Nephron progenitor cell (in vitro differentiated cells): Measurements from ENCODE around the gene TJP1.

ENCODE experiments used
- DNase-seq: peaks from one replicate; pipeline ENCODE4 v3.0.0; 2021
- H3K27ac Mint-ChIP-seq: 2 replicates; pipeline ENCODE4 v1.8.0; 2021; ENCODE audit warnings: mild to moderate bottlenecking, moderate library complexity, mixed read lengths
- H3K27me3 Mint-ChIP-seq: 2 replicates; pipeline ENCODE4 v1.8.0; 2021; ENCODE audit warnings: mild to moderate bottlenecking, low read depth, mixed read lengths; ENCODE audit not compliant: poor library complexity
- H3K36me3 Mint-ChIP-seq: 2 replicates; pipeline ENCODE4 v1.8.0; 2021; ENCODE audit warnings: low read depth, mixed read lengths
- H3K4me1 Mint-ChIP-seq: 2 replicates; pipeline ENCODE4 v1.8.0; 2021; ENCODE audit warnings: mixed read lengths
- H3K4me3 Mint-ChIP-seq: 2 replicates; pipeline ENCODE4 v1.8.0; 2021; ENCODE audit warnings: mild to moderate bottlenecking, moderate library complexity, mixed read lengths
- H3K9me3 Mint-ChIP-seq: 2 replicates; pipeline ENCODE4 v1.8.0; 2021; ENCODE audit warnings: mild to moderate bottlenecking, moderate library complexity, mixed read lengths
- TF ChIP-seq, protein P1 (sequence below): fragments of 200-600 bp; sonication (generic); IDR thresholded peaks from 2 replicates; pipeline ENCODE4 v1.5.0; 2021; ENCODE audit warnings: antibody characterized with exemption

The TJP1 gene

DNA sequence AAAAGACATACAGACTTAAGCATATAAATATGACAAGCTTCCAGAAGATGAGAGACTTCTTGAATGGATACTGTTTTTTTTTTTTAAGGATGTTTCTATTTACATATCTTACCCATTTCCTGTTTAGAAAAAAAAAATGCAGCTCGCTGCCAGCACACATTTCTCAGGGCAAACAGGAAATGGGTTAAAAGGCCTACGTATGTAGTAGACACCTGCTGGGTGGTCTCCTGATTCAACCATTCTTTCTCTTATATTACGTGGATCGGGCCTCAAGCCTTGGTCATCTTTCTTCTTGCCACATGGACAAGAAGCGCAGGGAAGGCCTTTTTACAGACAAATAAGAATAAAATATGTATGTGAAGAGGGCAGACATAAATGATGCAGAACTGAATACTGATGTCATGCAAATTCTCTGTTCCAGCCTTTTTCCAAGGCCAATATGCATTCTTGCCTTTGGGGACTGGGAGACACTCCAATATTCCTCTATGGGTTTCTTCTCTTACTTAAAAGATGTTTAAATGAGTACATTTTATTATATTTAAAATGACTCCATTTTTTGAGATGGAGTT, 35.0 kb upstream of the TJP1 start:
- Mint-ChIP-seq H3K27ac (no peak overlapping the region), H3K27me3 (peaks cover 3% of the 10 kb centered on the region), H3K9me3 (no peaks in the 10 kb centered on the region), H3K4me3 (no peak overlapping the region), H3K4me1 (peaks cover 6% of the 10 kb centered on the region), H3K36me3 (no peaks in the 10 kb centered on the region)
- DNase-seq: no peak
- TF ChIP-seq, protein P1, sequence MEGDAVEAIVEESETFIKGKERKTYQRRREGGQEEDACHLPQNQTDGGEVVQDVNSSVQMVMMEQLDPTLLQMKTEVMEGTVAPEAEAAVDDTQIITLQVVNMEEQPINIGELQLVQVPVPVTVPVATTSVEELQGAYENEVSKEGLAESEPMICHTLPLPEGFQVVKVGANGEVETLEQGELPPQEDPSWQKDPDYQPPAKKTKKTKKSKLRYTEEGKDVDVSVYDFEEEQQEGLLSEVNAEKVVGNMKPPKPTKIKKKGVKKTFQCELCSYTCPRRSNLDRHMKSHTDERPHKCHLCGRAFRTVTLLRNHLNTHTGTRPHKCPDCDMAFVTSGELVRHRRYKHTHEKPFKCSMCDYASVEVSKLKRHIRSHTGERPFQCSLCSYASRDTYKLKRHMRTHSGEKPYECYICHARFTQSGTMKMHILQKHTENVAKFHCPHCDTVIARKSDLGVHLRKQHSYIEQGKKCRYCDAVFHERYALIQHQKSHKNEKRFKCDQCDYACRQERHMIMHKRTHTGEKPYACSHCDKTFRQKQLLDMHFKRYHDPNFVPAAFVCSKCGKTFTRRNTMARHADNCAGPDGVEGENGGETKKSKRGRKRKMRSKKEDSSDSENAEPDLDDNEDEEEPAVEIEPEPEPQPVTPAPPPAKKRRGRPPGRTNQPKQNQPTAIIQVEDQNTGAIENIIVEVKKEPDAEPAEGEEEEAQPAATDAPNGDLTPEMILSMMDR: no peak

DNA sequence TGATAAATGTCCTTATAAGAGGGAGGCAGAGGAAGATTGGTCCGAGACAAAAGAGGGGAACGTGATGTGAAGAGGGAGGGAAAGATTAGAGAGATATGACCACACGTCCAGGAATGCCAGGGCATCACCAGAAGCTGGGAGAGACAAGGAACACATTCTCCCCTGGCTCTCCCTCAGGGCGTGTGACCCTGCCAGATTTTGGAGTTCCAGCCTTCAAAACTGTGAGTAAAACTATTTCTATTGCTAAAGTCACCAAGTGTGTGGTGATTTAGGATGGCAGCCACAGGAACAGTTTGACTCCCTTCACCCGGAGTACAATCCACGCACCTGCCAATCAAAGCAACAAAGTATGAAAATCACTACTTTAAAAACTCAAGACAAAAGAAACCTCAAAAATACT, 32.1 kb upstream of the TJP1 start:
- Mint-ChIP-seq H3K4me3 (no peak overlapping the region), H3K9me3 (peaks cover 8% of the 10 kb centered on the region), H3K36me3 (no peaks in the 10 kb centered on the region), H3K27me3 (peaks cover 3% of the 10 kb centered on the region), H3K4me1 (no peaks in the 10 kb centered on the region), H3K27ac (no peak overlapping the region)
- no peak for DNase-seq
- TF ChIP-seq, protein P1: no peak

DNA sequence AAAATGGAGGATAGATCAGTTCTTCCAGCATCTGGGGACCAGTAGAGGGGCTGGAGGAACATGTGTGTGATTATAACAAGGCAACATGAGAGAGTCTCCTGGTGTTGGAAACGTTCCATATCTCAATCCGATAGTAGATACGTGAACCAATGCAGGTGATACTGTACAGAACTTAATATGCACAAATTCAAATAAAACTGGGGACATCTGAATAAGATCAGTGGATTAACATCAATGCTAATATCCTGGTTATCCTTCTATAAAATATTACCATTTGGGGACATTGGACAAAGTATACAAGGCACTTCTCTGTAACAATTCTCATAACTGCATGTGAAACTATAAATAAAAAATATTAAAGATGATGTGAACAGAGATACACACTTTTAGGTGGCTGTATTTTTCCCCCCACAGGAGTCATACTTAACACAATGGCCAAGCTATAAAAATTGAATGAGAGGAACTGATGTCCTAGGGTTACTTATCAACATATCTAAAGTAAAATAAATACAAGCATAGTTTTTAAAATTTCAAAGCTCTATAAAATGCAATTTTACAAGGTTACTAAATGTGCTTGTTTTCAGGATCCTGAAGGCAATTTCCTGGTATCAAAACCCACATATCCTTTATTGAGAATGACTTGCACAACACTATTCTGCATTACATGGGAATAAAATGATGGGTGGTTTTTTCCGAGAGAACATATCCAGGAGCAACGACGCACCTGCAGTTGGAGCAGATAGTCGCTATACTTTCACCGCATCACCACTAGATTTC, 31.1 kb upstream of the TJP1 start:
- Mint-ChIP-seq H3K27me3 (peaks cover 3% of the 10 kb centered on the region), H3K4me3 (no peak overlapping the region), H3K4me1 (no peaks in the 10 kb centered on the region), H3K9me3 (peaks cover 8% of the 10 kb centered on the region), H3K36me3 (no peaks in the 10 kb centered on the region), H3K27ac (no peak overlapping the region)
- DNase-seq: no peak
- TF ChIP-seq, protein P1: no peak

DNA sequence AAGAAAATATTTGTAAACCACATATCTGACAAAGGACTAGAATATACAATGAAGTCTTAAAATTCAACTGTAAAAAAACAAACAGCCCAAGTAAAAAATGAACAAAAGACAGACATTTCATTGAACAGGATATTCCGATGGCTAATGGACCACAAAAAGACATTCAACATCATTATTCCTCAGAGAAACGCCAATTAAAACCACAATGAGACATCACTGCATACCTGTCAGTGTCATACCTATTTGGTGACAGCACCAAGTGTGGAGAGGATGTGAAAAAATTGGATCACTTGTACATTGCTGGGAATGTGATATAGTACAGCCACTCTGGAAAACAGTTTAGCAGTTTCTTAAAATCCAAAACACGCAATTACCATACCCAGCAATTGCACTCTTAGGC, 29.9 kb upstream of the TJP1 start:
- H3K27ac Mint-ChIP-seq: no peak overlapping the region
- no peaks in the 10 kb centered on the region for H3K36me3 Mint-ChIP-seq
- no peaks in the 10 kb centered on the region for H3K4me1 Mint-ChIP-seq
- peaks cover 3% of the 10 kb centered on the region for H3K27me3 Mint-ChIP-seq
- no peak for DNase-seq
- peaks cover 19% of the 10 kb centered on the region for H3K9me3 Mint-ChIP-seq
- H3K4me3 Mint-ChIP-seq: no peak overlapping the region
- TF ChIP-seq, protein P1: no peak

DNA sequence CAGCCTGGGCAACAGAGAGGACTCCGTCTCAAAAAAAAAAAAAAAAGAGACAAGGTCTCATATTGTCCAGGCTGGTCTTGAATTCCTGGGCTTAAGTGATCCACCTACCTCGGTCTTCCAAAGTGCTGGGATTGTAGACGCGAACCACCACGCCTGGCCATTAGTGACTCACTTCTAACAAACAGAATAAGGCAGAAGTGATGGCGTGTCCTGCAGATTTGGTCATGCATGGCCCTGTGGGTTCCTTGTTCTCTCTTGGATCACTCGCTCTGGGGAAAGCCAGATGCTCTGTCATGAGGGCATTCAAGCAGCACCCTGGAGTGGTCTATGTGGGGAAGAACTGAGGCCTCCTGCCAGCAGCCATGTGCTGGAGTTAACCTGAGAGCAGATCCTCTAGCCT, 27.4 kb upstream of the TJP1 start:
- TF ChIP-seq, protein P1: no peak
- no peak for DNase-seq
- no peaks in the 10 kb centered on the region for H3K4me1 Mint-ChIP-seq
- peaks cover 28% of the 10 kb centered on the region for H3K9me3 Mint-ChIP-seq
- H3K4me3 Mint-ChIP-seq: no peak overlapping the region
- H3K27ac Mint-ChIP-seq: no peak overlapping the region
- peaks cover 6% of the 10 kb centered on the region for H3K27me3 Mint-ChIP-seq
- H3K36me3 Mint-ChIP-seq: peaks cover 6% of the 10 kb centered on the region

DNA sequence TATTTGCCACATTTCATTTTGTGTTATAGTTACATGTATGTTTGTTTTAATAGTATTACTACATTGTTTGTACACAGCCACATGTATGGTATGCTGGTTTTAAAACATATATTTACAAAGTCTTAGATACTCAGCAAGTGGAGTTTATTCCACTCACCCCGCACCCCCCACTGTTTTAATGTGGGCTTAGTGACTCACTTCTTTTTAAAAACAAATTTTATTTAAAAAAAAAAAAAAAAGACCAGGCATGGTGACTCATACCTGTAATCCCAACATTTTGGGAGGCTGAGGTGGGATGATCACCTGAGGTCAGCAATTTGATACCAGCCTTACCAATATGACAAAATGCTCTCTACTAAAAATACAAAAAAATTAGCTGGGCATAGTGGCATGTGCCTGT, 26.9 kb upstream of the TJP1 start:
- Mint-ChIP-seq H3K4me1 (no peaks in the 10 kb centered on the region), H3K36me3 (peaks cover 6% of the 10 kb centered on the region), H3K27me3 (peaks cover 6% of the 10 kb centered on the region), H3K9me3 (peaks cover 28% of the 10 kb centered on the region), H3K4me3 (no peak overlapping the region), H3K27ac (no peak overlapping the region)
- TF ChIP-seq, protein P1: no peak
- DNase-seq: no peak
